GM23338 (cell line): ENCODE results near the gene C11orf71.

Experiments used
- EZH2 ChIP-seq: fragments of 200-600 bp; sonication (generic); IDR thresholded peaks from one replicate; pipeline ENCODE4 v1.8.0; 2017; ENCODE audit warnings: antibody characterized with exemption, mild to moderate bottlenecking, low read depth; ENCODE audit not compliant: unreplicated experiment
- EZH2phosphoT487 ChIP-seq: fragments of 200-600 bp; sonication (generic); IDR thresholded peaks from one replicate; pipeline ENCODE4 v1.8.1; 2018; ENCODE audit warnings: antibody characterized with exemption; ENCODE audit not compliant: unreplicated experiment
- NANOG ChIP-seq: IDR thresholded peaks from 2 replicates; pipeline ENCODE4 v1.6.1; 2016; ENCODE audit warnings: antibody characterized with exemption, borderline replicate concordance
- POLR2AphosphoS5 ChIP-seq: IDR thresholded peaks from 2 replicates; pipeline ENCODE4 v1.6.1; 2016; ENCODE audit warnings: antibody characterized with exemption, low read depth
- TF ChIP-seq, protein P1 (sequence below), 2 experiments: fragments of 200-600 bp in 1 of 2; sonication (generic) in 1 of 2; conservative IDR thresholded peaks; 2 replicates each; pipeline versions ENCODE4 v1.5.1 to v1.6.1; 2016 to 2017; ENCODE audit warnings: antibody characterized with exemption in 2 of 2, low read depth in 2 of 2, mild to moderate bottlenecking in 2 of 2, moderate library complexity in 1 of 2
- TF ChIP-seq, protein P2 (sequence below): IDR thresholded peaks from 2 replicates; pipeline ENCODE4 v1.6.1; 2016; ENCODE audit warnings: antibody characterized with exemption

DNA sequence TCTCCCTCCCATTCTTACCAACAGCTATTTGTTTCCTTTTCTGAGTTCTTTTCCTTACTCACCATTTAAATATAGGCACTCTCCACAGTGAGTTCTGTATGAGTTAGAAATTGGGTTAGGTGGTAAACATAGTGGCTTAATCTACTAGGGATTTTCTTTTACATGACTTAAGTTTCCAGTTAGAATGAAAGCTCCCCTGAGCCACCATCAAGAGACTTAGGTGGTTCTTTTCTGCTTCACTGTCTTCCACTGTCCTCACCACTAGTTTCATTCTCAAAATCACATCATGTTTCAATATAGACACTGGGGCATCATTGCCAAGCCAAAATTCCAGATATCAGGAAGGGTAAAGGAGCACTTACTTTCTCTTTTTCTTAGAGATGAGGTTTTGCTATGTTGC lies 30.0 kb upstream of the C11orf71 start:
- TF ChIP-seq, protein P1, sequence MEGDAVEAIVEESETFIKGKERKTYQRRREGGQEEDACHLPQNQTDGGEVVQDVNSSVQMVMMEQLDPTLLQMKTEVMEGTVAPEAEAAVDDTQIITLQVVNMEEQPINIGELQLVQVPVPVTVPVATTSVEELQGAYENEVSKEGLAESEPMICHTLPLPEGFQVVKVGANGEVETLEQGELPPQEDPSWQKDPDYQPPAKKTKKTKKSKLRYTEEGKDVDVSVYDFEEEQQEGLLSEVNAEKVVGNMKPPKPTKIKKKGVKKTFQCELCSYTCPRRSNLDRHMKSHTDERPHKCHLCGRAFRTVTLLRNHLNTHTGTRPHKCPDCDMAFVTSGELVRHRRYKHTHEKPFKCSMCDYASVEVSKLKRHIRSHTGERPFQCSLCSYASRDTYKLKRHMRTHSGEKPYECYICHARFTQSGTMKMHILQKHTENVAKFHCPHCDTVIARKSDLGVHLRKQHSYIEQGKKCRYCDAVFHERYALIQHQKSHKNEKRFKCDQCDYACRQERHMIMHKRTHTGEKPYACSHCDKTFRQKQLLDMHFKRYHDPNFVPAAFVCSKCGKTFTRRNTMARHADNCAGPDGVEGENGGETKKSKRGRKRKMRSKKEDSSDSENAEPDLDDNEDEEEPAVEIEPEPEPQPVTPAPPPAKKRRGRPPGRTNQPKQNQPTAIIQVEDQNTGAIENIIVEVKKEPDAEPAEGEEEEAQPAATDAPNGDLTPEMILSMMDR (conservative IDR thresholded peaks at IDR 0.05; ENCODE audit: low read depth in 2 of 2) = no peak
- no peak for TF ChIP-seq POLR2AphosphoS5
- no peak for TF ChIP-seq EZH2
- no peak for TF ChIP-seq NANOG
- TF ChIP-seq, protein P2, sequence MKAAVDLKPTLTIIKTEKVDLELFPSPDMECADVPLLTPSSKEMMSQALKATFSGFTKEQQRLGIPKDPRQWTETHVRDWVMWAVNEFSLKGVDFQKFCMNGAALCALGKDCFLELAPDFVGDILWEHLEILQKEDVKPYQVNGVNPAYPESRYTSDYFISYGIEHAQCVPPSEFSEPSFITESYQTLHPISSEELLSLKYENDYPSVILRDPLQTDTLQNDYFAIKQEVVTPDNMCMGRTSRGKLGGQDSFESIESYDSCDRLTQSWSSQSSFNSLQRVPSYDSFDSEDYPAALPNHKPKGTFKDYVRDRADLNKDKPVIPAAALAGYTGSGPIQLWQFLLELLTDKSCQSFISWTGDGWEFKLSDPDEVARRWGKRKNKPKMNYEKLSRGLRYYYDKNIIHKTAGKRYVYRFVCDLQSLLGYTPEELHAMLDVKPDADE = no peak
- no peak for TF ChIP-seq EZH2phosphoT487
